ENCODE measurements around the gene SMYD3.

- TF ChIP-seq CTCF (IDR thresholded peaks at IDR 0.05): no peak
- no peak for TF ChIP-seq POLR2A (IDR thresholded peaks at IDR 0.05)
Measured at GRCh38 chr1:245893025-245893424, 614.1 kb downstream of the SMYD3 start.
